ENCODE data around the gene CYBB.

- TF ChIP-seq POLR2A (IDR thresholded peaks at IDR 0.05; ENCODE audit: low read length) (no peak), GATA1 (IDR thresholded peaks at IDR 0.05; ENCODE audit: low read depth, low read length) (no peak)
Observed at GRCh38 chrX:37779857-37780256, at the start of gene CYBB.
